ENCODE measurements around the gene EPSTI1. TPM values are rescaled to one million over a fixed set of nuclear protein-coding genes. Genes with fewer than 3 reads are reported as not detected.

Gene EPSTI1
- polyA plus RNA-seq, 1 donor from 2014 or later: not detected

DNA sequence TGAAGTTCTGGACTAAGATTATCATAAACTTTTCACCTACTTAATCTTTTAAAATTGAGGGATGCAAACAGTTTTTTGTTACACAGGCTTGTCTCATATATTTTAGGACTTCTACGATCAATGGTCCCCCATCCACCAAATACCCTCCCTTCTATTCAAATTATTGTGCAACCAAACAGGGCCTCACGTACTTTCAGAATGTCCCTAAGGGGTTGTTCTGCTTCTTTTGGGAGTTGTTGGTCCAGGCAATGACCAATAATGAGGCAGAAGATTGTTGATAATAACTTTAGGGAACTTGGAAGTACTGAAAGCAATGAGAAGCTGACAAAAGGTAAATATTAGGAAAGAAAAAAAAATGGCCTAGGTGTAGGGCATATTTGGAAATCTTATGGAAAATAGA is 34.2 kb upstream of the EPSTI1 start:
- TF ChIP-seq, protein P1, sequence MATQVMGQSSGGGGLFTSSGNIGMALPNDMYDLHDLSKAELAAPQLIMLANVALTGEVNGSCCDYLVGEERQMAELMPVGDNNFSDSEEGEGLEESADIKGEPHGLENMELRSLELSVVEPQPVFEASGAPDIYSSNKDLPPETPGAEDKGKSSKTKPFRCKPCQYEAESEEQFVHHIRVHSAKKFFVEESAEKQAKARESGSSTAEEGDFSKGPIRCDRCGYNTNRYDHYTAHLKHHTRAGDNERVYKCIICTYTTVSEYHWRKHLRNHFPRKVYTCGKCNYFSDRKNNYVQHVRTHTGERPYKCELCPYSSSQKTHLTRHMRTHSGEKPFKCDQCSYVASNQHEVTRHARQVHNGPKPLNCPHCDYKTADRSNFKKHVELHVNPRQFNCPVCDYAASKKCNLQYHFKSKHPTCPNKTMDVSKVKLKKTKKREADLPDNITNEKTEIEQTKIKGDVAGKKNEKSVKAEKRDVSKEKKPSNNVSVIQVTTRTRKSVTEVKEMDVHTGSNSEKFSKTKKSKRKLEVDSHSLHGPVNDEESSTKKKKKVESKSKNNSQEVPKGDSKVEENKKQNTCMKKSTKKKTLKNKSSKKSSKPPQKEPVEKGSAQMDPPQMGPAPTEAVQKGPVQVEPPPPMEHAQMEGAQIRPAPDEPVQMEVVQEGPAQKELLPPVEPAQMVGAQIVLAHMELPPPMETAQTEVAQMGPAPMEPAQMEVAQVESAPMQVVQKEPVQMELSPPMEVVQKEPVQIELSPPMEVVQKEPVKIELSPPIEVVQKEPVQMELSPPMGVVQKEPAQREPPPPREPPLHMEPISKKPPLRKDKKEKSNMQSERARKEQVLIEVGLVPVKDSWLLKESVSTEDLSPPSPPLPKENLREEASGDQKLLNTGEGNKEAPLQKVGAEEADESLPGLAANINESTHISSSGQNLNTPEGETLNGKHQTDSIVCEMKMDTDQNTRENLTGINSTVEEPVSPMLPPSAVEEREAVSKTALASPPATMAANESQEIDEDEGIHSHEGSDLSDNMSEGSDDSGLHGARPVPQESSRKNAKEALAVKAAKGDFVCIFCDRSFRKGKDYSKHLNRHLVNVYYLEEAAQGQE (IDR thresholded peaks at IDR 0.05; ENCODE audit: borderline replicate concordance): no peak
- no peak for TF ChIP-seq SMC3 (conservative IDR thresholded peaks at IDR 0.05; ENCODE audit: poor library complexity)
- no peak for TF ChIP-seq EP300 (conservative IDR thresholded peaks at IDR 0.05; ENCODE audit: poor library complexity, severe bottlenecking)
- TF ChIP-seq, protein P2, sequence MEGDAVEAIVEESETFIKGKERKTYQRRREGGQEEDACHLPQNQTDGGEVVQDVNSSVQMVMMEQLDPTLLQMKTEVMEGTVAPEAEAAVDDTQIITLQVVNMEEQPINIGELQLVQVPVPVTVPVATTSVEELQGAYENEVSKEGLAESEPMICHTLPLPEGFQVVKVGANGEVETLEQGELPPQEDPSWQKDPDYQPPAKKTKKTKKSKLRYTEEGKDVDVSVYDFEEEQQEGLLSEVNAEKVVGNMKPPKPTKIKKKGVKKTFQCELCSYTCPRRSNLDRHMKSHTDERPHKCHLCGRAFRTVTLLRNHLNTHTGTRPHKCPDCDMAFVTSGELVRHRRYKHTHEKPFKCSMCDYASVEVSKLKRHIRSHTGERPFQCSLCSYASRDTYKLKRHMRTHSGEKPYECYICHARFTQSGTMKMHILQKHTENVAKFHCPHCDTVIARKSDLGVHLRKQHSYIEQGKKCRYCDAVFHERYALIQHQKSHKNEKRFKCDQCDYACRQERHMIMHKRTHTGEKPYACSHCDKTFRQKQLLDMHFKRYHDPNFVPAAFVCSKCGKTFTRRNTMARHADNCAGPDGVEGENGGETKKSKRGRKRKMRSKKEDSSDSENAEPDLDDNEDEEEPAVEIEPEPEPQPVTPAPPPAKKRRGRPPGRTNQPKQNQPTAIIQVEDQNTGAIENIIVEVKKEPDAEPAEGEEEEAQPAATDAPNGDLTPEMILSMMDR (IDR thresholded peaks at IDR 0.05; ENCODE audit: poor library complexity, severe bottlenecking): no peak
- TF ChIP-seq EZH2 (IDR thresholded peaks at IDR 0.05; ENCODE audit: borderline replicate concordance, insufficient read depth, low read length, poor library complexity, severe bottlenecking): no peak
- no peak for TF ChIP-seq RAD21 (conservative IDR thresholded peaks at IDR 0.05)
- TF ChIP-seq POLR2AphosphoS5 (IDR thresholded peaks at IDR 0.05): no peak
- TF ChIP-seq TAF1 (IDR thresholded peaks at IDR 0.05; ENCODE audit: low read depth): no peak
- TF ChIP-seq MXI1 (conservative IDR thresholded peaks at IDR 0.05; ENCODE audit: poor library complexity, severe bottlenecking): no peak
- H3K4me2 ChIP-seq (ENCODE audit: low read length): no peak overlapping the region
- H3K79me2 ChIP-seq (replicated peaks; ENCODE audit: insufficient read depth, low read length): no peaks in the 10 kb centered on the region

DNA sequence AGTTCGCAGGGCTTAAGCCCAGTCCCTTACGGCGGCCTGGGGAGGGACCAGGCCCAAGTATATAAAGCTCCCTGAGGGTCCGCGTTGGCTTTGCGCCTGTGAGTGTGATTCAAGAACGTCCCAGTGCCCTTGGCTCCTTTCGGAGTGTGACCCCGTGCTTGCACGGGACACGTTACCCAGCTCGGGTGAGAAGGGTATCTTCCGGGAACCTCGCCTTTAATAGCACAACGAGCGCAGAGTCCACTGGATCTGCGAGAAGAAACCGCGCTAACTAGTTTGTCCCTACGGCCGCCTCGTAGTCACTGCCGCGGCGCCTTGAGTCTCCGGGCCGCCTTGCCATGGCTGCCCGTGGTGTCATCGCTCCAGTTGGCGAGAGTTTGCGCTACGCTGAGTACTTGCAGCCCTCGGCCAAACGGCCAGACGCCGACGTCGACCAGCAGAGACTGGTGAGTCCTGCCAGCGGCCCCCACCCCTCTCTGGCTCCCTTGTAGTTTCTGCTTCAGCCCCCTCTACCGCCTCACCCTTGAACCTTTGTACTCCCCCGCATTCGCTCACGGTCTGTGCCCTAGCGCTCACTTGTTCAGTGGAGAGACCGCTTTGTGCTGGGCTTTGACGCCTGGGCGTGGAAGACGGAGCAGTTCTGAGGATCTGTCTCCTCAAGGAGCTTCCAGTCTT is 31.4 kb upstream of the EPSTI1 start, which contains the start of gene DNAJC15:
Gene DNAJC15 (plus strand): TSS at position 298 of the 675 bp plus-strand sequence. CDS start 41 bp downstream, at position 339.
- no peak for TF ChIP-seq SMC3 (conservative IDR thresholded peaks at IDR 0.05; ENCODE audit: poor library complexity)
- no peak for TF ChIP-seq MXI1 (conservative IDR thresholded peaks at IDR 0.05; ENCODE audit: poor library complexity, severe bottlenecking)
- no peak for TF ChIP-seq EZH2 (IDR thresholded peaks at IDR 0.05; ENCODE audit: borderline replicate concordance, insufficient read depth, low read length, poor library complexity, severe bottlenecking)
- no peak for TF ChIP-seq RAD21 (conservative IDR thresholded peaks at IDR 0.05)
- TF ChIP-seq, protein P1 (IDR thresholded peaks at IDR 0.05; ENCODE audit: borderline replicate concordance): no peak
- no peak for TF ChIP-seq EP300 (conservative IDR thresholded peaks at IDR 0.05; ENCODE audit: poor library complexity, severe bottlenecking)
- TF ChIP-seq, protein P2 (IDR thresholded peaks at IDR 0.05; ENCODE audit: poor library complexity, severe bottlenecking): no peak
- no peak for TF ChIP-seq POLR2AphosphoS5 (IDR thresholded peaks at IDR 0.05)
- TF ChIP-seq TAF1 (IDR thresholded peaks at IDR 0.05; ENCODE audit: low read depth): no peak
- Histone ChIP-seq H3K27ac (ENCODE audit: low read length) (no peak within 1 kb of the TSS), H3K36me3 (ENCODE audit: insufficient read depth, low read length) (no peaks in the 10 kb centered on the region), H3K4me3 (ENCODE audit: low read length) (peak within 1 kb of the TSS; percentile 55), H2AFZ (ENCODE audit: low read depth, low read length) (no peak within 1 kb of the TSS), H3F3A (ENCODE audit: insufficient read depth, low read length, poor library complexity, severe bottlenecking) (no peaks in the 10 kb centered on the region), H4K20me1 (ENCODE audit: insufficient read depth) (no peaks in the 10 kb centered on the region), H3K9me3 (ENCODE audit: low read length) (no peaks in the 10 kb centered on the region), H3K9ac (ENCODE audit: low read length) (no peak within 1 kb of the TSS), H3K4me2 (ENCODE audit: low read length) (no peak within 1 kb of the TSS), H3K9me2 (ENCODE audit: insufficient read depth, low read length) (no peaks in the 10 kb centered on the region), H3K27me3 (ENCODE audit: insufficient read depth, low read depth, low read length) (no peaks in the 10 kb centered on the region), H3K79me2 (replicated peaks; ENCODE audit: insufficient read depth, low read length) (no peaks in the 10 kb centered on the region)

More for the DNA sequence above, 34.2 kb upstream of the EPSTI1 start:
- H3K27me3 ChIP-seq (ENCODE audit: insufficient read depth, low read depth, low read length): no peaks in the 10 kb centered on the region
- H3K9me3 ChIP-seq (ENCODE audit: low read length): no peaks in the 10 kb centered on the region
- H3K27ac ChIP-seq (ENCODE audit: low read length): no peak overlapping the region
- H3K4me3 ChIP-seq (ENCODE audit: low read length): no peak overlapping the region
- no peak overlapping the region for H3K9ac ChIP-seq (ENCODE audit: low read length)
- H3F3A ChIP-seq (ENCODE audit: insufficient read depth, low read length, poor library complexity, severe bottlenecking): no peaks in the 10 kb centered on the region
- H3K9me2 ChIP-seq (ENCODE audit: insufficient read depth, low read length): no peaks in the 10 kb centered on the region
- no peak overlapping the region for H2AFZ ChIP-seq (ENCODE audit: low read depth, low read length)
- no peaks in the 10 kb centered on the region for H3K36me3 ChIP-seq (ENCODE audit: insufficient read depth, low read length)
- H4K20me1 ChIP-seq (ENCODE audit: insufficient read depth): no peaks in the 10 kb centered on the region
